ENCODE results near the gene TCF7L2. TPM values are rescaled to one million over a fixed set of nuclear protein-coding genes. Genes with fewer than 3 reads are reported as not detected.

The TCF7L2 gene
- total RNA-seq, 1 donor from 2014 or later: 109 TPM

GRCh38 chr10:113129117-113129516 lies 179.1 kb downstream of the TCF7L2 start:
- H3K27me3 Mint-ChIP-seq: no peaks in the 10 kb centered on the region
- no peak overlapping the region for H3K4me3 Mint-ChIP-seq (ENCODE audit: low read depth)
- H3K36me3 Mint-ChIP-seq (ENCODE audit: insufficient read depth): peaks cover 2% of the 10 kb centered on the region
- no peak for TF ChIP-seq CTCF (IDR thresholded peaks at IDR 0.05; ENCODE audit: unreplicated experiment)
- H3K27ac Mint-ChIP-seq: peak overlapping the region; percentile 90
- DNase-seq (ENCODE audit: low spot score, unreplicated experiment): no peak
- H3K9me3 Mint-ChIP-seq (ENCODE audit: low read depth): no peaks in the 10 kb centered on the region
- H3K4me1 Mint-ChIP-seq (ENCODE audit: low read depth): peaks cover 71% of the 10 kb centered on the region

- DNase-seq (ENCODE audit: low spot score, unreplicated experiment): no peak
- H3K4me3 Mint-ChIP-seq (ENCODE audit: low read depth): no peak overlapping the region
- H3K27me3 Mint-ChIP-seq: no peaks in the 10 kb centered on the region
Measured at GRCh38 chr10:113130014-113130641, 180.1 kb downstream of the TCF7L2 start.

GRCh38 chr10:113131613-113132261 lies 181.7 kb downstream of the TCF7L2 start:
- Mint-ChIP-seq H3K27ac (peak overlapping the region; percentile 77), H3K4me1 (ENCODE audit: low read depth) (peaks cover 69% of the 10 kb centered on the region), H3K9me3 (ENCODE audit: low read depth) (no peaks in the 10 kb centered on the region), H3K36me3 (ENCODE audit: insufficient read depth) (peaks cover 3% of the 10 kb centered on the region), H3K4me3 (ENCODE audit: low read depth) (no peak overlapping the region), H3K27me3 (no peaks in the 10 kb centered on the region)
- no peak for TF ChIP-seq CTCF (IDR thresholded peaks at IDR 0.05; ENCODE audit: unreplicated experiment)
- no peak for DNase-seq (ENCODE audit: low spot score, unreplicated experiment)

More at GRCh38 chr10:113130014-113130641, 180.1 kb downstream of the TCF7L2 start:
- Mint-ChIP-seq H3K9me3 (ENCODE audit: low read depth) (no peaks in the 10 kb centered on the region), H3K27ac (no peak overlapping the region), H3K4me1 (ENCODE audit: low read depth) (peaks cover 73% of the 10 kb centered on the region), H3K36me3 (ENCODE audit: insufficient read depth) (no peaks in the 10 kb centered on the region)
- TF ChIP-seq CTCF (IDR thresholded peaks at IDR 0.05; ENCODE audit: unreplicated experiment): no peak

GRCh38 chr10:113132591-113133121 lies 182.6 kb downstream of the TCF7L2 start:
- no peaks in the 10 kb centered on the region for H3K9me3 Mint-ChIP-seq (ENCODE audit: low read depth)
- H3K4me3 Mint-ChIP-seq (ENCODE audit: low read depth): no peak overlapping the region
- peaks cover 5% of the 10 kb centered on the region for H3K36me3 Mint-ChIP-seq (ENCODE audit: insufficient read depth)
- no peak for DNase-seq (ENCODE audit: low spot score, unreplicated experiment)
- H3K27ac Mint-ChIP-seq: peak overlapping the region; percentile 77
- no peaks in the 10 kb centered on the region for H3K27me3 Mint-ChIP-seq
- no peak for TF ChIP-seq CTCF (IDR thresholded peaks at IDR 0.05; ENCODE audit: unreplicated experiment)
- H3K4me1 Mint-ChIP-seq (ENCODE audit: low read depth): peaks cover 64% of the 10 kb centered on the region

GRCh38 chr10:113133497-113134115 lies 183.6 kb downstream of the TCF7L2 start:
- no peaks in the 10 kb centered on the region for H3K27me3 Mint-ChIP-seq
- peaks cover 54% of the 10 kb centered on the region for H3K4me1 Mint-ChIP-seq (ENCODE audit: low read depth)
- DNase-seq (ENCODE audit: low spot score, unreplicated experiment): no peak
- TF ChIP-seq CTCF (IDR thresholded peaks at IDR 0.05; ENCODE audit: unreplicated experiment): no peak
- peak overlapping the region; percentile 77 for H3K27ac Mint-ChIP-seq
- peak overlapping the region; percentile 8 for H3K4me3 Mint-ChIP-seq (ENCODE audit: low read depth)
- no peaks in the 10 kb centered on the region for H3K9me3 Mint-ChIP-seq (ENCODE audit: low read depth)
- peaks cover 5% of the 10 kb centered on the region for H3K36me3 Mint-ChIP-seq (ENCODE audit: insufficient read depth)
